Measurements from ENCODE around the gene BICC1.

- TF ChIP-seq, protein P1, sequence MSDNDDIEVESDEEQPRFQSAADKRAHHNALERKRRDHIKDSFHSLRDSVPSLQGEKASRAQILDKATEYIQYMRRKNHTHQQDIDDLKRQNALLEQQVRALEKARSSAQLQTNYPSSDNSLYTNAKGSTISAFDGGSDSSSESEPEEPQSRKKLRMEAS (IDR thresholded peaks at IDR 0.05), result no peak
- TF ChIP-seq TAF1 (conservative IDR thresholded peaks at IDR 0.05), result no peak
- TF ChIP-seq ATF3 (IDR thresholded peaks at IDR 0.05), result no peak
Observed at GRCh38 chr10:58615237-58615935, 102.7 kb downstream of the BICC1 start.

All from liver (tissue), 2 donors.